Activated T-cell treated with anti-CD3 and anti-CD28 coated beads, Interleukin-2, amount 50 U/mL, for 24 hours (primary cell): Measurements from ENCODE around the gene LRRC56.
"Not testable (repeated sequence)": the region's sequence is repeated elsewhere in the genome, so short reads cannot be mapped to it uniquely, and the experiment has no call there.

Experiments
- DNase-seq: peaks from one replicate; pipeline ENCODE4 v3.0.0-alpha.2; 2020
- H3K27ac Mint-ChIP-seq: 2 replicates; pipeline ENCODE4 v1.8.0; 2020; ENCODE audit warnings: mild to moderate bottlenecking, mixed read lengths
- H3K27me3 Mint-ChIP-seq: 2 replicates; pipeline ENCODE4 v1.8.0; 2020; ENCODE audit warnings: mixed read lengths
- H3K36me3 Mint-ChIP-seq: 2 replicates; pipeline ENCODE4 v1.8.0; 2020; ENCODE audit warnings: low read depth, mixed read lengths
- H3K4me1 Mint-ChIP-seq: 2 replicates; pipeline ENCODE4 v1.8.0; 2020; ENCODE audit warnings: low read depth, mixed read lengths
- H3K4me3 Mint-ChIP-seq: 2 replicates; pipeline ENCODE4 v1.8.0; 2020; ENCODE audit warnings: mild to moderate bottlenecking, moderate library complexity, mixed read lengths
- H3K9me3 Mint-ChIP-seq: 2 replicates; pipeline ENCODE4 v1.8.0; 2020; ENCODE audit warnings: mixed read lengths

Gene LRRC56

DNA sequence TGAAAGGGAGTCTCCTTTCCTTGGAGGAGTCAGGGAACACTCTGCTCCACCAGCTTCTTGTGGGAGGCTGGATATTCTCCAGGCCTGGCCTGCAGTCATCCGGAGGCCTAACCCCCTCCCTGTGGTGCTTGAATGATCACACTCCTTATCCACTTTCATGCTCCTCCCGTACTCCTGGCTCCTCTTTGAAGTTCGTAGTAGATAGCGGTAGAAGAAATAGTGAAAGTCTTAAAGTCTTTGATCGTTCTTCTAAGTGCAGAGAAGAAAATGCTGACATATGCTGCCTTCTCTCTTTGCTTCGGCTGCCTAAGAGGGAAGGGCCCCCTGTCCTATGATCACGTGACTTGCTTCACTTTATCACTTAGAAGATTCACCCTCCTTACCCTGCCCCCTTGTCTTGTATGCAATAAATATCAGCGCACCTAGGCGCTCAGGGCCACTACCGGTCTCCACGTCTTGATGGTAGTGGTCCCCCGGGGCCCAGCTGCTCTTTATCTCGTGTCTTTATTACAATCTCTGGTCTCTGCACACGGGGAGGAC lies 36.8 kb downstream of the LRRC56 start:
- Mint-ChIP-seq H3K36me3 (peaks cover 25% of the 10 kb centered on the region), H3K4me1 (peaks cover 36% of the 10 kb centered on the region), H3K4me3 (peak overlapping the region; percentile 82)
- not testable (repeated sequence) for H3K27ac Mint-ChIP-seq, DNase-seq, H3K9me3 Mint-ChIP-seq, H3K27me3 Mint-ChIP-seq

DNA sequence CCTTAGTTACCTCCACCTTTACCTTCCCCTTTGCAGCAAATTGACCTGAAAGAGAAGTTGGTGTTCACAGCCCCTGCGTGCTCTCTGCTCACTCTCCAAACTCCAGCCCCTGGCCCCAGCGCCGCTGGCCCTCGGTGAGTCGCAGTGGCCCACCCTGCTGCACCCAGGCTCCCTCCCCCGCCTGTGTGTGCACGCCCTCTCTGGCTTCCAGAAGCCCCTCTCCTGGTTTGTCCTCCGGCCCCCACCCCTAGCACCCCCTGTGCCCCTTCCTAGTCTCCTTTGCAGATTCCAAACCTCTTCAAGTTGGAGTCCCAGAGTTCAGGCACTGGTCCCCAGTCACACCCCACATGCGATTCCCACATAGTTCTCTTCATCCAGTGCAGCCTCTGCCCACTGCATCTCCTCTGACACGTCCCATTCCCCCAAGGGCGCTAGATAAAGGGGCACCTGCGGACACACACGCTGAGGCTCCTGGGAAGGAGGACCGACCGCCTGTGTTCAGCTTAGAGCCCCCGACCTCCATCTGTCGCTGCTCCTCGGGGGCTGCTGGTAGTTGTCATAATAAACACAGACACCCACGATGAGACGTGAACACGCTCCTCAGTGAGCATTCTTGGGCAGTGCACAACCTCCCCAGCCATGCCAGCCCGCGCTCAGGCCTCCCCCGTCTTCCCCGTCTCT lies 37.4 kb downstream of the LRRC56 start:
- Mint-ChIP-seq H3K36me3 (peaks cover 30% of the 10 kb centered on the region), H3K27ac (peak overlapping the region; percentile 72), H3K9me3 (no peaks in the 10 kb centered on the region), H3K4me1 (peaks cover 41% of the 10 kb centered on the region), H3K27me3 (peaks cover 8% of the 10 kb centered on the region), H3K4me3 (peak overlapping the region; percentile 82)
- DNase-seq: no peak

DNA sequence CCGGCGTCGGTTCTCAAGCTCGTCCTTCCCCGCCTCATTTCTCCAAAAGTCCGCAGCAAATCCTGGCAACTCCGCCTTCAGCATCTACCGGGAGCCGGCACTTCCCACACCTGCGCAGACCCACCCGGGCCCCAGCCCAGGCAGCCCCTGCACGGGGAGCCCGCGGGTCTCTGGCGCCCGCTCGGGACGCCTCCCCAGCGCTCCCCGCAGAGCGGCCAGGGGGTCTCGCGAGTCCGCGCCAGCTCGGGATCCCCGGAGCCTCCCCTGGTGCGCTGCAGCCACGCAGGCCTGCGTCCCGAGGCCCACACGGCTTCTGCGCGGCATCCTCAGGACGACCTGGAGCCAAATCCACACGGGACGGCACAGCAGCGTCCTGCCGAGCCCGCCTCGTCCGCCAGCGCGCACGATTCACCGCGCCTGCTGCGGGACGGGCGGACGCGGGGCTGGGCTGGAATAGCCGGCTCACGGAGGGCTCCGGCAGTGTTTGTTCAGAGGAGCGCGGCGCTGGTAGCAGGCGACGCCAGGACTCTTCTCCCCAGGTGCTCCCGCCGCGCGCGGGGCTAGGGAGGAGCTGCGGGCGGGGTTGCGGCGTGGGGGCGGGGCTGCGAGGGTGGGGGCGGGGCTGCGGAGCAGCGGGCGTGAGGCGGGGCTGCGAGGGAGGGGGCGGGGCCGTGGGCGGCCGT lies 38.1 kb downstream of the LRRC56 start:
- Mint-ChIP-seq H3K36me3 (peaks cover 35% of the 10 kb centered on the region), H3K4me3 (peak overlapping the region; percentile 82), H3K9me3 (no peaks in the 10 kb centered on the region), H3K27ac (peak overlapping the region; percentile 72), H3K4me1 (peaks cover 48% of the 10 kb centered on the region), H3K27me3 (peaks cover 8% of the 10 kb centered on the region)
- no peak for DNase-seq

DNA sequence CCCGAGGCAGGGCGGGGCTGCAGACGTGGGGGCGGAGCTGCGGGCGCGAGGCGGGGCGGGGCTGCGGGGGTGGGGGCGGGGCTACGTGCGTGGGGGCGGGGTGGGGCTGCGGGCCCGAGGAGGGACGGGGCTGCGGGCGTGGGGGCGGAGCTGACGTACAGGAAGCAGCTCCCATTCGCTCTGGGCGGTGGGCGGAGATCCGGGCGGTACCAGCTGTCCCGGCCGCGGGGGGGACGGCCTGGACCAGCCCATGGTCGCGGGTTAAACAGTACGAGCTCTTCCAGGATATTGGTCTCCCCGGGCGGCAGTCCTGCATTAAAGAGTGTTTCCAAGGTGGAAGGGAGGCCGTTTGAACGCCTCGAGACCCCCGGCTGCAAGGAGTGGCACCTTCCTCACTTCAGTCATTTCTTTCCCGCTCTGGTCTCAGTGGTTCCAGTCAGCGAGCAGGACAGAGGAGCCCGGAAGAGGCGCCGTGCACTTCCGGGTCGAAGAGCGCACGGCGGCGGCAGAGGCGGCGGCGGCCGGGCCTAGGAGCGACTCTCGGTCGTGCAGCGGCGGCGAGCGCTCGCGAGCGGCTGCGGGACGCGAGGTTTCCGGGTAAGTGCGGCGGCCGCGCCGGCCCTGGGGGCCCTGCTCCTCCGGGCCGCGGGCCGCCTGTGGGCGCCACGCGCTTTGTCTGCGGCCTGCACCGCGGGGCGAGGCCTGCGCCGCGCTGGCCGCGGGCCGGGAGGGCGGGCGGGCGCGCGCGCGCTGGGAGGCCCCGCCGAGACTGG lies 38.9 kb downstream of the LRRC56 start, which contains the start of gene PHRF1:
Gene PHRF1 (plus strand): TSS at position 475 of the 773 bp plus-strand sequence. CDS start 5,043 bp downstream, outside the sequence.
- H3K36me3 Mint-ChIP-seq: peaks cover 43% of the 10 kb centered on the region
- peak within 1 kb of the TSS; percentile 100 for H3K27ac Mint-ChIP-seq
- H3K4me1 Mint-ChIP-seq: peaks cover 53% of the 10 kb centered on the region
- H3K9me3 Mint-ChIP-seq: no peaks in the 10 kb centered on the region
- H3K4me3 Mint-ChIP-seq: peak within 1 kb of the TSS; percentile 96
- DNase-seq: peak; percentile 96
- H3K27me3 Mint-ChIP-seq: peaks cover 8% of the 10 kb centered on the region

DNA sequence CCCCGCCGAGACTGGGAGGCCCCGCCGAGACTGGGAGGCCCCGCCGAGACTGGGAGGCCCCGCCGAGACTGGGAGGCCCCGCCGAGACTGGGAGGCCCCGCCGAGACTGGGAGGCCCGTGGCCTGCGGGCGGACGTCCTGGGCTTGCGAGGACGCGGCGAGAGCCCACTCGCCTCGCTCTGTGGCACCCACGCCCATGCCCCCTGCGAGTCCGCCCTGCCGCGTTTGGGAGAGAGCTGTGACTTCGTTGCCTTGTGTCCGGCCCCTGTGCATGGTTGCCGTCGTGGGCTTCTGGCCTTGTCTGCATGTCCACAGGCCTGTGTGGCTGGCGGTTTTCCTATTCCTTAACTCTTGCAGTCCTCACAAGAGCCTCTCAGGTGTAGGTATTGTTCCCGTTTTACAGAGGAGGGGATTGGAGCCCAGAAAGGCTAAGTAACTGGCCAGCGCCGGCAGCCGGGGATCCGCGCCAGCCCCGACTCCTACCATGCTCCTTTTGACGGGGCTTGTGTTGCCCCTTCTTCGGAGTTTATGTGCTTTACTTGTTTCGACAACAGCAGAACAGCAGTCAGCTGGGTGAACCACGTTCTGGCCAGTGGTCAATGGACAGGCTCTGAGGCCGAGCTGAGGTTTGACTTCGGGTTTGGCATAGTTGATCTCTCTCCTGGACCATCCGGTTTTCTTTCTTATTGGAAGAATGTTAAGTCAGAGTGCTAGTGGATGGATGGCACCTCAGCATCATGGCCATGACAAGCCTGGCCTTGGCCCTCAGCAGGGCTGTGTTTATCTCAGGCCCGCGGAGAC lies 39.7 kb downstream of the LRRC56 start:
- H3K4me1 Mint-ChIP-seq: peaks cover 58% of the 10 kb centered on the region

DNA sequence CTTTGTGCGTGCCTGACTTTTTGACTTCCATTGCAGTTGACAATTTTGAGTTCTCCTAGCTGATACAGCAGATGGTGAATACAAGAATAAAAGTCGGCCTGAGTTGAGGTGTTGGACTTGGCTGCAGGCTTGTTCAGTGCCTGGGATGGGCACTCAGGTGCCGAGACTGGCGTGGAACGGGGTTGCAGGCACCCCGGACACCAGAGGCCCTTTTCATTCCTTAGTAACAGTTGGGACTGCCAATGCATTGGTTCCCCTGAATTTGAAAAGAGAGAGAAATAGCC lies 40.2 kb downstream of the LRRC56 start:
- H3K36me3 Mint-ChIP-seq: peaks cover 56% of the 10 kb centered on the region
- DNase-seq: no peak
- peaks cover 8% of the 10 kb centered on the region for H3K27me3 Mint-ChIP-seq
- peak overlapping the region; percentile 94 for H3K27ac Mint-ChIP-seq
- no peaks in the 10 kb centered on the region for H3K9me3 Mint-ChIP-seq
- peak overlapping the region; percentile 91 for H3K4me3 Mint-ChIP-seq
- peaks cover 58% of the 10 kb centered on the region for H3K4me1 Mint-ChIP-seq

More for the DNA sequence above, 39.7 kb downstream of the LRRC56 start:
- no peaks in the 10 kb centered on the region for H3K9me3 Mint-ChIP-seq
- peaks cover 8% of the 10 kb centered on the region for H3K27me3 Mint-ChIP-seq
- peak overlapping the region; percentile 94 for H3K27ac Mint-ChIP-seq
- no peak for DNase-seq
- H3K4me3 Mint-ChIP-seq: peak overlapping the region; percentile 91
- H3K36me3 Mint-ChIP-seq: peaks cover 51% of the 10 kb centered on the region

DNA sequence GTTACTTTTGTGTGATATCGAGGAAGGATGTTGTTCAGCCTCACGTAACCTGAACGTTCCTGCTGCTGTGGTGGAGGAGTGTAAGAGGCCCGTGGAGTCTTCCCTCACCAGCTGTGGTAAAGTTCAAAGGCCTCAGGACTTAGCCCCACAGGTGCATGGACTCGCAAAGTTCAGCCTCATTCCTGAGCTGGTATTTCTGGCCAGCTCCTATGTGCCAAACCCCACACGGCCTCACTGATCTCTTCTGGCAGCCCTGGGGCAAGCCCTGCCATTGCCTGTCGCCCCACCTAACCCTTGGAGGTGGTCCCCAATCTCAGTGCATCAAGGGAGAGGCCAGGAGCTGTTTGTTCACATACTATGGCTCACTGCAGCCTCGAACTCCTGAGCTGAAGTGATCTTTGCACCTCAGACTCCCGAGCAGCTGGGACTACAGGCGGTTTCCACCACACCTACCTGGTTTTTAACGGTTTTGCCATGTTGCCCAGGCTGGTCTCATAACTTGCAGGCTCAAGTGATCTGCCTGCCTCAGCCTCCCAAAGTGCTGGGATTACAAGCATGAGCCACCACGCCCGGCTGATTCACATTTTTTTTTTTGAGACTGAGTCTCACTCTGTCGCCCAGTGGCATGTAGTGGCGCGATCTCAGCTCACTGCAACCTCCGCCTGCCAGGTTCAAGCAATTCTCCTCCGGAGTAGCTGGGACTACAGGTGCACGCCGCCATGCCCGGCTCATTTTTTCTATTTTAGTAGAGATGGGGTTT lies 41.1 kb downstream of the LRRC56 start:
- Mint-ChIP-seq H3K27me3 (peaks cover 8% of the 10 kb centered on the region), H3K27ac (peak overlapping the region; percentile 94), H3K4me3 (peak overlapping the region; percentile 91), H3K9me3 (no peaks in the 10 kb centered on the region), H3K4me1 (peaks cover 56% of the 10 kb centered on the region), H3K36me3 (peaks cover 64% of the 10 kb centered on the region)
- DNase-seq: no peak

DNA sequence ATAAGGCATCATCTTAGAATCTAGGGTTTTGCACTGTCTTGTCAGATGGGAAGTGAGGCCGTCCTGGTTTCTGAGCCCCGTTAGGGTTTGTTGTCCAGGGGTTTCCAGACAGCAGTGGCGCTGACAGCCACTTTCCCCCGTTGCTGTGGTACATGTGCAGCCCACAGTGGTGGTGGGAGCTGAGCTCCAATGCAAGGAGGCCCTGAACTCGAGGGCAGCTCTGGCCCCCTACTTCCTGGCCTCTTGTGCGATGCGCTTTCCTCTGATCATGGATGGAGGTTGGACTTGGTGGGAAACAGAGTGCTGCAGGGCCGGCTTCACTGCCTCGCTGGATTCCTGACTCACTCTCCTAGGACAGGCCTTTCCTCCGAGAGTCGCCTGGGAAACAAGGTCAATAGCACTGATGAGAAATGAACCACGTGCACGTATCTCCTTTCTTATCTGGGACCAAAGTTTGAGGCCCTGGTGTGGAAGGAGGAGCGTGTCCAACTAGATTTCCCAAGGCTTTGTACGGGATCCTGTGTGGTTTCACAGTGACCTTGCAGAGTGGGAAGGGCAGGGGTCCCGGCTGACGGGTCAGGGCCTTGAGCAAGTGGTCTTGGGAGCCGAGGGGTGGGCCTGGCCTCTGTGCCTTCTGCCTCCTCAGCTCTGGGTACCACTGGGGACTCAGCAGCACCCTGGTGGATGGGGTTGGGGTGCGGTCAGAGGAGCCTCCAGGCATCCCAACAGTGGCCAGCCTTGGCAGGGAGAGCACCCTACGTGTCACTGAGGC lies 42.7 kb downstream of the LRRC56 start:
- DNase-seq: no peak
- peaks cover 3% of the 10 kb centered on the region for H3K27me3 Mint-ChIP-seq
- no peaks in the 10 kb centered on the region for H3K9me3 Mint-ChIP-seq
- H3K36me3 Mint-ChIP-seq: peaks cover 74% of the 10 kb centered on the region
- peak overlapping the region; percentile 15 for H3K4me3 Mint-ChIP-seq
- peak overlapping the region; percentile 94 for H3K27ac Mint-ChIP-seq
- H3K4me1 Mint-ChIP-seq: peaks cover 46% of the 10 kb centered on the region

DNA sequence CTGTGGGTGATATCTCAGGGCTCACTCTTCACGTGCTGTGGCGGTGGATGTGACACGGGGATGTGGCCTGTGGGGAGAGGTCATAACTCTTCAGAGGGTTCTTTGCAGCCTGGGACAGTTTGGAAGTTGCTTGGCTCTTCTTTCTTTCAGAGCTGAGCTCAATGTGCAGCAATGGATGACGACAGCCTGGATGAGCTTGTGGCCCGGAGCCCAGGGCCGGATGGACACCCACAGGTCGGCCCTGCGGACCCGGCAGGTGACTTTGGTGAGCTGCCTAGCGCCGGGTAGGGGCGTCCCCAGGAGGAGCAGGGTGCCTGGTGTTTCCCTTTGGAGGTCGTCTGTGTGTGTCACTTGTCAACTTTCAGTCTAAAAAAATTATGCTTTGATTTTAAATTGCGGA lies 44.0 kb downstream of the LRRC56 start:
- DNase-seq: no peak
- Mint-ChIP-seq H3K27me3 (no peaks in the 10 kb centered on the region), H3K36me3 (peaks cover 76% of the 10 kb centered on the region), H3K9me3 (no peaks in the 10 kb centered on the region), H3K4me3 (no peak overlapping the region), H3K27ac (peak overlapping the region; percentile 74), H3K4me1 (peaks cover 48% of the 10 kb centered on the region)

DNA sequence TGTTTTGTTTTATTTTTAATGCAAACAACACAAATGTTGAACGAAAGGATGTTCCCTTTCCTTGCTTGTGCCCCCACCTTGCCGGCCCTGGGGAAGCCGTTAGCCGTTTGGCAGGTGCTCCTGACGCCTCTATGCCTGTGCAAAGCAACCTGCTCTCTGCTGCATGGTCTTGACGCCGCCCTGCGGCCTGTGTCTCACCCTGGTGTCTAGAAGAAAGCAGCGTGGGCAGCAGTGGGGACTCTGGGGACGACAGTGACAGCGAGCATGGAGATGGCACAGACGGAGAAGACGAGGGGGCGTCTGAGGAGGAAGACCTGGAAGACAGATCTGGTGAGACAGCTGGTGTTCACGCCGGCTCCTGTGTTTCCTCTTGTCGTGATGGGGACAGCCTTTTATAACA lies 44.4 kb downstream of the LRRC56 start:
- H3K27ac Mint-ChIP-seq: peak overlapping the region; percentile 74
- H3K9me3 Mint-ChIP-seq: no peaks in the 10 kb centered on the region
- peaks cover 52% of the 10 kb centered on the region for H3K4me1 Mint-ChIP-seq
- no peak overlapping the region for H3K4me3 Mint-ChIP-seq
- DNase-seq: no peak
- H3K36me3 Mint-ChIP-seq: peaks cover 80% of the 10 kb centered on the region
- H3K27me3 Mint-ChIP-seq: no peaks in the 10 kb centered on the region

DNA sequence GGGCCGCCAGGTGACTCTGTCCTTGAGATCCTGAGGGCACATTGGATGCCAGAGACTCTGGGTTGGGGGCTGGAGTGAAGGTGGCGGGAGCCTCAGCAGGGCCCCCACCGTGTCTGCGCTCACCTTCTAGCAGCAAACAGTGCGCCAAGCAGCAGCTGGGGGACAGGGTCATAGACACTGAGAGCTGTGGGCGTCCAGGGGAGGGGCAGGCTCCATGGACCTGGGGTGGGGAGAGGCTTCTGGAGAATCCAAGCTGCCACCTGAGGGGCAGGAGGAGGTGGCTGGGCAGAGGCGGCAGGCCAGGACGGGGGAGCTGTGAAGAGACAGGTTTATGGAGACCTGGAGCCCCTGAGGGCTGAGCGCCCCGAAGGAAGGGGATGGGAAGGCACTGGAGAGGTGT lies 47.0 kb downstream of the LRRC56 start:
- Mint-ChIP-seq H3K27me3 (no peaks in the 10 kb centered on the region), H3K4me1 (peaks cover 51% of the 10 kb centered on the region), H3K4me3 (no peak overlapping the region)

DNA sequence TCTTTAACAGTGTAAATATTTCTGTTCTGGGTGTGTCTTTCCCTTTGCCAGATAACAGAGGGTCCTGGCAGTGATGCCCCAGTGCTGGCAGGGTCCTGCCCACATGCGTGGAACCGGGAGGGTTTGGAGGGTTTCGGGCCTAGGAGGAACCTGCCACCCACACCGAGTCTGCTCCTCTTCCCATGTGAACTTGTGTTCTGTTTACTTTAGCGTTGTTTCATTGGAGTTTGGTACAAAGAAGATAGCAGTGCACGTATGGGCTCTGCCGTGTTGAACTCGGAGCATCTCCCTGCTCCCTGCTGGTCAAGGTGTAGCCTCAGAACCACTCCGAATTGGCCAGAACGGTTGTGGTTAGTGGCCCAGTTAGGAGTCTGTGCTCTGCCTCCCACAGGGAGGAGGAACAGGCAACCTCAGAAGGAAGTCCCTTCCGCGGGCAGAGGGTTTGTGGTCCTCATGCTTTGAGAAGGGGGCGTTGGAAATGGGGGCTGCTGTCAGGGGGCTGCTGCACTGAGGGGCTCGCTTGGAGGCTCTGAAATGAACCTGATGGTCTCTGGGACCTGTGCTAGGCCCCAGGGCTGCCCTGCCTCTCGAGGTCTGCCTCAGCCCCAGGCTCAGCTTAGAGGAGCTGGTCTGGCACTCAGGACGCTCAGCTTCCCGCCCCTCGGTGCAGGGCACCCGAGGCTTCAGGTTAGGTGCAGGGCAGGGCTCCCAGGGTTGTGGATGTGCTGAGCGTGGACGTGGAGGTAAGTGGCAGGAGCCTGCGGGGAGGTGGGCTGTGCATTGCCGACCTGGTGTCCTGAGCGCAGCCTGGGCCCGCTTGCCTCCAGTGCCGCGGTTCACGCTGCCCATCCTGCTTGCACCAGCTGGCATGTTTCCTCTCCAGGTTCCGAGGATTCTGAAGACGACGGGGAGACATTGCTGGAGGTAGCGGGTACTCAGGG lies 49.3 kb downstream of the LRRC56 start:
- H3K36me3 Mint-ChIP-seq: peaks cover 84% of the 10 kb centered on the region
- no peak overlapping the region for H3K4me3 Mint-ChIP-seq
- peaks cover 33% of the 10 kb centered on the region for H3K4me1 Mint-ChIP-seq
- no peak for DNase-seq
- H3K27me3 Mint-ChIP-seq: no peaks in the 10 kb centered on the region
- peak overlapping the region; percentile 96 for H3K27ac Mint-ChIP-seq
- no peaks in the 10 kb centered on the region for H3K9me3 Mint-ChIP-seq

More for the DNA sequence above, 47.0 kb downstream of the LRRC56 start:
- no peak for DNase-seq
- peak overlapping the region; percentile 68 for H3K27ac Mint-ChIP-seq
- peaks cover 82% of the 10 kb centered on the region for H3K36me3 Mint-ChIP-seq
- no peaks in the 10 kb centered on the region for H3K9me3 Mint-ChIP-seq
